ENCODE data around the gene IGFBP7.
A peak's percentile ranks its signal among the peaks of the same experiment; 100 is the strongest.

The IGFBP7 gene

DNA sequence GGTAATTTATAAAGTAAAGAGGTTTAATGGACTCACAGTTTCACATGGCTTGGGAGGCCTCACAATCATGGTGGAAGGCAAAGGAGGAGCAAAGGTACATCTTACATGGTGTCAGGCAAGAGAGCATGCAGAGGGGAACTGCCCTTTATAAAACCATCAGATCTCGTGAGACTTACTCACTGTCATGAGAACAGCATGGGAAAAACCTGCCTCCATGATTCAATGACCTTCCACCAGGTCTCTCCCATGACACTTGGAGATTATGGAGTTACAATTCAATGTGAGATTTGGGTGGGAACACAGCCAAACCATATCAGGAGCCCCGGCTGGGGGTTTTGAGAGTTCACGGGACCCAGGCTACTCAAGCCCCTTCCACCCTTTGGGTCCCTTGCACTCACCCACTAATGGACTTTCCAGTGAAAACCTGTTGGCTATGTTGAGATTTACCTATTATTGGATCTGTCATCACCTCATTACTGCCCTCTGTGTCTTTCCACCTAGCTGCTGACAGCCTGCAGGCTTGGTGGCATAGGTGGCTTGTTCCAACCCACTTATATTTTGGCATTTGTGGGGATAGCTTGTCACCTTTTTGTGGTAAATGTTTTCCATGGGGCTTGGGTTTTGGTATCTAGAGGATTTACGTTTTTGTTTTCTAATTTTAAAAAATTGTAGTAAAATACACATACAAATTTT lies 24.0 kb downstream of the IGFBP7 start:
- no peak overlapping the region for H3K9ac ChIP-seq (ENCODE audit: insufficient read length, low read depth)
- H3K27me3 ChIP-seq (ENCODE audit: insufficient read depth, insufficient read length): no peaks in the 10 kb centered on the region
- H3K4me3 ChIP-seq (ENCODE audit: insufficient read length, low read depth): no peak overlapping the region
- TF ChIP-seq SUZ12 (IDR thresholded peaks at IDR 0.05; ENCODE audit: extremely low read depth, insufficient read depth, insufficient read length): no peak
- TF ChIP-seq YY1 (IDR thresholded peaks at IDR 0.05; ENCODE audit: insufficient read depth, insufficient read length): no peak
- no peak for TF ChIP-seq ZNF274 (IDR thresholded peaks at IDR 0.05; ENCODE audit: low read depth, low read length)
- no peaks in the 10 kb centered on the region for H3K9me3 ChIP-seq (ENCODE audit: insufficient read depth, low read length)
- H3K4me1 ChIP-seq (ENCODE audit: insufficient read depth, insufficient read length): no peaks in the 10 kb centered on the region
- H3K36me3 ChIP-seq (ENCODE audit: insufficient read depth, insufficient read length, low read length): peaks cover 6% of the 10 kb centered on the region
- DNase-seq (ENCODE audit: low read depth, low spot score): no peak

DNA sequence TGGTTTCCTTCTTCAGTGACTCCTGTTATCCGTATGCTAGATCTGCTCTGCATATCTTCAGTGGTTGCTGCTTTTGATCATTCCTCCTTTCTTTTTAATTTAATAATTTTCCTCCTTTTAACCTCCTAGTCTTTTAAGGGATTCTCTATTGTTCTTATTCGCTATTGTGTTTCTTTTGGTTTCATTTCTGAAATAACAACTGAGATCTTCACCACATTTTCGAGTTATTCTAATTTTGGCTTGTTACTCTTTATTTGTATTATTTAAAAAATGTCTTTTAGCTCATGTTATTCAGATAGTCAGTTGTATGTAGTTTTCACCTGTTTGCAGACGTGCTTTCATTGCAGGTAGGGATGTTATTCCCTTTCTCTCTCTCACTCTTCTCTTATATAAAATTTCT lies 24.9 kb downstream of the IGFBP7 start:
- H3K9ac ChIP-seq (ENCODE audit: insufficient read length, low read depth): no peak overlapping the region
- no peaks in the 10 kb centered on the region for H3K27me3 ChIP-seq (ENCODE audit: insufficient read depth, insufficient read length)
- H3K9me3 ChIP-seq (ENCODE audit: insufficient read depth, low read length): no peaks in the 10 kb centered on the region; the same call in 1 of the 2 replicates
- H3K4me1 ChIP-seq (ENCODE audit: insufficient read depth, insufficient read length): no peaks in the 10 kb centered on the region
- TF ChIP-seq ZNF274 (IDR thresholded peaks at IDR 0.05; ENCODE audit: low read depth, low read length) (no peak), YY1 (IDR thresholded peaks at IDR 0.05; ENCODE audit: insufficient read depth, insufficient read length) (no peak), SUZ12 (IDR thresholded peaks at IDR 0.05; ENCODE audit: extremely low read depth, insufficient read depth, insufficient read length) (no peak)
- peaks cover 5% of the 10 kb centered on the region for H3K36me3 ChIP-seq (ENCODE audit: insufficient read depth, insufficient read length, low read length)
- no peak for DNase-seq (ENCODE audit: low read depth, low spot score)
- no peak overlapping the region for H3K4me3 ChIP-seq (ENCODE audit: insufficient read length, low read depth)

DNA sequence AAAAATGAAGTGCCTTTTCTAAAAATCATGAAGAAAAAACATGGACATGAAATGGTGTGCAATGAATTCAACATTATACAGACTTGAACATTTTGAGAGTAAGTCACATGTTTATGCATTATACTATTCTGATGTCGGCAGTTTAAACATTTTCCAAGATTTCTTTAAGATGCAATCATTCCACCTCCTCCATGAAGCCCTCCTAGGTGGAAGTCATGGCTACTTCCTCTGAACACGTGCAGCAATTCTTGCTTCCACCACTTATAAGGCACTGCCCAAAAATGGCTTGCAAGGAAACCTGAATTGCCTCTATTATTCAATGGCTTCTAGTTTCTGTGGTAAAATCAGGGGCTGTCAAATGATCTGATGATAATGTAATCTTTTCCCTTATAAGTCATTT lies 25.8 kb downstream of the IGFBP7 start:
- DNase-seq (ENCODE audit: low read depth, low spot score): no peak
- no peaks in the 10 kb centered on the region for H3K4me1 ChIP-seq (ENCODE audit: insufficient read depth, insufficient read length)
- no peak overlapping the region for H3K9ac ChIP-seq (ENCODE audit: insufficient read length, low read depth)
- no peak overlapping the region for H3K4me3 ChIP-seq (ENCODE audit: insufficient read length, low read depth)
- no peak for TF ChIP-seq YY1 (IDR thresholded peaks at IDR 0.05; ENCODE audit: insufficient read depth, insufficient read length)
- TF ChIP-seq ZNF274 (IDR thresholded peaks at IDR 0.05; ENCODE audit: low read depth, low read length): no peak
- TF ChIP-seq SUZ12 (IDR thresholded peaks at IDR 0.05; ENCODE audit: extremely low read depth, insufficient read depth, insufficient read length): no peak
- no peaks in the 10 kb centered on the region for H3K27me3 ChIP-seq (ENCODE audit: insufficient read depth, insufficient read length)
- peaks cover 5% of the 10 kb centered on the region for H3K36me3 ChIP-seq (ENCODE audit: insufficient read depth, insufficient read length, low read length)
- no peaks in the 10 kb centered on the region; the same call in 1 of the 2 replicates for H3K9me3 ChIP-seq (ENCODE audit: insufficient read depth, low read length)

DNA sequence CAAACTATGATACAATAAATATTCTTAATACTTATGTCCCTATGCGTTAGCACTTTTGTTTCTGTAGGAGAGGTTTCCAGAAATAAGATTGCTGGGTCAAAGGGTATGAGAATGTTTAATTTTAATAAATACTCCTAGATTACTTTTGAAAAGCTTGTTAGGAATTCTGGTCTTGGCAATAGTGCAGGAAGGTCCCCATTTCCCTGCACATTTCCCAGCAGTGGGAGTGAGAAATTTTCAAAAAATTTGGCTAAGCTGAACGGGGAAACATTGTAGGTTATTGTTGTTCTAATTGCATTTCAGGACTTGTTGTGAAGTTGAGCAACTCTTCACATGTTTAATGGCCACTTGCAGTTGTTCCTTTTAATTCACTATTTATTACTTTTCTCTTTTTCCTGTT lies 27.1 kb downstream of the IGFBP7 start:
- H3K4me1 ChIP-seq (ENCODE audit: insufficient read depth, insufficient read length): no peaks in the 10 kb centered on the region
- no peaks in the 10 kb centered on the region; the same call in 1 of the 2 replicates for H3K9me3 ChIP-seq (ENCODE audit: insufficient read depth, low read length)
- DNase-seq (ENCODE audit: low read depth, low spot score): no peak
- TF ChIP-seq ZNF274 (IDR thresholded peaks at IDR 0.05; ENCODE audit: low read depth, low read length) (no peak), YY1 (IDR thresholded peaks at IDR 0.05; ENCODE audit: insufficient read depth, insufficient read length) (no peak), SUZ12 (IDR thresholded peaks at IDR 0.05; ENCODE audit: extremely low read depth, insufficient read depth, insufficient read length) (no peak)
- peaks cover under 1% of the 10 kb centered on the region for H3K36me3 ChIP-seq (ENCODE audit: insufficient read depth, insufficient read length, low read length)
- no peak overlapping the region for H3K4me3 ChIP-seq (ENCODE audit: insufficient read length, low read depth)
- H3K27me3 ChIP-seq (ENCODE audit: insufficient read depth, insufficient read length): no peaks in the 10 kb centered on the region
- no peak overlapping the region for H3K9ac ChIP-seq (ENCODE audit: insufficient read length, low read depth)

DNA sequence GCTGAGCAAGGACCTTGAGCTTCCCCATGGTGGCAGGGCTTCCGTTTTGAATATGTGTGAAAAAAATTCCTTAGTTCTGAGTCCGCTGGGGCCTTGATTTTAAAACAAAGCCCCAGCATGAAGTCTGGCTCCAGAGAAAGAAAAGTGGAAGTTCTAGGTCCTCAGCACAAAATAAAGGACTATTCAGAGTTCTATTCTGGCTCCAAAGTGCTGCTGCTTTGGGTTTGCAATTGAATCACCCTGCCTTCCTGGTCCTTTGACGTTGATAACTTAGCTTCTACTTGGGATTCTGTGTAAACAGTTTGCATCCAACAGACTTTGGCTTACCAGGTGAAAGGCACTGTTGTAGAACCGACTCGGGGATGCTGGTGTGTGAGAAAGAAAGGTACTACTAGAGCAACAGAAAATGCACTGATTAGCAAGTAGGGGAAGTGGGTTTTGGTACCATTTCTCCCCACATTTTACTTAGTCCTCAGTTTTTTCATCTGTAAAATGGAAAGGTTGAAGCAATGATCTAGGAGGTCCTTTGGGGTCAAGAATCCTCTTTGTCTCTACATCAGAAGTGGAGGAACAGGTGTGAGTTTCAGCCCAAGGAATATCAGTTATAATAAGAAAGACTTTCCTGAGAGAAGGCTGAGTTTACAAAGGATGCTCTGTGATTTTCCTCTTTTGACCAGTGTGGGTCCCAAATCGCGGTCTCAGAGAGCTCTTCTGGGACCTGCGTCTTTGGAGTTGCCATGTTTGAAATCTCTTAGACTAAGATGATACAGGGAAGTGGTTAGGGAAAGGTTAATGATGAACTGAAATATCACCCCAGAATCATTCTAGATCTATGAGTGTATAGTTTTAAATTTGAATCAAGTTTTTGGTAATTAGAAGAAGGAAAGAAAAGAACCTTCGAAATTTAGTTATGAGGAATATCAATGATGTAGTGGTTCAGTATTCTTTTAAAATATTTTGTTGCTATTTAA lies 28.2 kb downstream of the IGFBP7 start:
- H3K4me1 ChIP-seq (ENCODE audit: insufficient read depth, insufficient read length): no peaks in the 10 kb centered on the region
- no peak overlapping the region for H3K4me3 ChIP-seq (ENCODE audit: insufficient read length, low read depth)
- H3K9ac ChIP-seq (ENCODE audit: insufficient read length, low read depth): no peak overlapping the region
- no peak for TF ChIP-seq SUZ12 (IDR thresholded peaks at IDR 0.05; ENCODE audit: extremely low read depth, insufficient read depth, insufficient read length)
- no peak for TF ChIP-seq ZNF274 (IDR thresholded peaks at IDR 0.05; ENCODE audit: low read depth, low read length)
- TF ChIP-seq YY1 (IDR thresholded peaks at IDR 0.05; ENCODE audit: insufficient read depth, insufficient read length): no peak
- no peaks in the 10 kb centered on the region for H3K36me3 ChIP-seq (ENCODE audit: insufficient read depth, insufficient read length, low read length)
- H3K9me3 ChIP-seq (ENCODE audit: insufficient read depth, low read length): no peaks in the 10 kb centered on the region; the same call in 1 of the 2 replicates
- peak; percentile 40 for DNase-seq (ENCODE audit: low read depth, low spot score)
- H3K27me3 ChIP-seq (ENCODE audit: insufficient read depth, insufficient read length): no peaks in the 10 kb centered on the region

DNA sequence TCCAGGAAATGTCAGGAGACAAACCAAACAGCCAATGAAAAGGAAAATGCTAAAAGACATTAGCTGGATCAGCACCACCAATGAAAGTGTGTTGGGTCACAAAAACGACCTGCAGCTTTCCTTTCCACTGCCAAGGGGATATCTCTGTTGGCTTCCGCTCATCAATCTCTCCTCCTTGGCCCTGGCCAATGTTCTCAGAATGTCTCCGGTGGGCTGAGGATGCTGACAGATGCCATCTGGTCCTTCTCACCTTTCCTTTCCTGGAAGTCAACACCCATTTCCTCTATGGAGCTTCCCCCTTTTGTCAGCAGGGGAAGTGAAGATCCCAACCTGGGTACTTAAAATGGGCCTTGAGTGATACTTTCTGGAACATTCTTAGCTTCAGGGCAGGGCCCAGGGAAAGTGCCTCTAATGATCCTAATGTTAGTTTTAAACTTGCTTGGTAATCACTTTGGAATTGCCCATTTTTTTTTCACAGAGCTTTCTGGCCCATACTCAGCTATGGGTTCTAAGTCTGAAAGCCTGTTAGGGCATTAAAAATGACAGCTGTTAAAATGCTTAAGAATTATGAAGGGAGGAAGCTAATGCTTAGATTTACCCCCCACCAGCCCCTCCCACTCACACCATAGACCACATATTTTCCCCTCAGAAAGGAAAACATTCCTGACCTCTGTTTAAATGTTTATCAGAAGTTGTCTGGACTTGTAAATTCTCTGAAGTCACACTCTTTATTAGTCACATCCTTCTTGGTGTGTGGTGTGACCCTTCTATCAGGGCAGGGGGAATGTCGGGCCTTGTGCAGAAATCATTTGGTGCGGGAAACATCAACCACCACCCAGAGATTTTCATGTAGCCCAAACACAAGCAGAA lies 29.2 kb downstream of the IGFBP7 start:
- H3K27me3 ChIP-seq (ENCODE audit: insufficient read depth, insufficient read length): no peaks in the 10 kb centered on the region
- H3K36me3 ChIP-seq (ENCODE audit: insufficient read depth, insufficient read length, low read length): peaks cover 6% of the 10 kb centered on the region
- H3K4me1 ChIP-seq (ENCODE audit: insufficient read depth, insufficient read length): no peaks in the 10 kb centered on the region
- H3K9me3 ChIP-seq (ENCODE audit: insufficient read depth, low read length): no peaks in the 10 kb centered on the region; the same call in 1 of the 2 replicates
- H3K4me3 ChIP-seq (ENCODE audit: insufficient read length, low read depth): no peak overlapping the region
- TF ChIP-seq SUZ12 (IDR thresholded peaks at IDR 0.05; ENCODE audit: extremely low read depth, insufficient read depth, insufficient read length): no peak
- TF ChIP-seq YY1 (IDR thresholded peaks at IDR 0.05; ENCODE audit: insufficient read depth, insufficient read length): no peak
- no peak for TF ChIP-seq ZNF274 (IDR thresholded peaks at IDR 0.05; ENCODE audit: low read depth, low read length)
- DNase-seq (ENCODE audit: low read depth, low spot score): no peak
- no peak overlapping the region for H3K9ac ChIP-seq (ENCODE audit: insufficient read length, low read depth)
